GM12878 (cell line): ENCODE results near the gene MEGF11. TPM values are rescaled to one million over a fixed set of nuclear protein-coding genes. Genes with fewer than 3 reads are reported as not detected.

ENCODE experiments used
- ATAC-seq: fragments of 200-7000 bp; cut with Tn5 transposase; 3 replicates; pipeline ENCODE4 v1.9.1; 2020; ENCODE audit warnings: mild to moderate bottlenecking, moderate library complexity
- BruUV-seq: library from RNA; stranded (reverse); fragments of 400-500 nt; replicated peaks from 2 replicates; lab custom pipeline; 2021; lab: Mats Ljungman, UMichigan
- CTCF ChIA-PET: fragments of 300-600 bp; sonication (Branson Sonifier 250); formaldehyde crosslinking; extraction: SDS; loops from one replicate; lab custom pipeline; 2021; ENCODE audit warnings: inconsistent platforms; lab: Yijun Ruan, JAX
- POLR2A ChIA-PET: fragments of 350-600 bp; formaldehyde crosslinking; extraction: SDS; loops from one replicate; lab custom pipeline; 2021; ENCODE audit warnings: inconsistent platforms; lab: Charles Lee
- RAD21 ChIA-PET: fragments of 300-600 bp; sonication (Branson Sonifier 250); formaldehyde crosslinking; loops from one replicate; lab custom pipeline; 2023; ENCODE audit warnings: antibody characterized with exemption; ENCODE audit not compliant: unreplicated experiment; lab: Charles Lee
- SMC1A ChIA-PET: fragments of 300-600 bp; sonication (Branson Sonifier 250); formaldehyde crosslinking; loops from one replicate; lab custom pipeline; 2023; ENCODE audit not compliant: unreplicated experiment, uncharacterized antibody; lab: Charles Lee
- DNase-seq: peaks from one replicate; pipeline ENCODE4 v3.0.0-alpha.2; 2011; ENCODE audit warnings: low read depth, low spot score
- FAIRE-seq: peaks from 3 replicates; lab custom pipeline; 2011; peaks lifted over from hg19 to GRCh38; lab: Jason Lieb, UNC
- H2AFZ ChIP-seq: 2 replicates; pipeline ENCODE4 v1.6.0; 2011; ENCODE audit warnings: low read depth, low read length, control low read depth; ENCODE audit not compliant: control insufficient read depth
- H3K27ac ChIP-seq: 2 replicates; pipeline ENCODE4 v1.5.1; 2011; ENCODE audit warnings: control low read depth; ENCODE audit not compliant: control insufficient read depth, insufficient read depth
- H3K27me3 ChIP-seq, 2 experiments: replicated peaks in 1 of 2; 2 replicates each; pipeline versions ENCODE4 v1.6.0 to v1.6.1; 2011; ENCODE audit warnings: low read length in 1 of 2; ENCODE audit not compliant: control insufficient read depth in 2 of 2, insufficient read depth in 2 of 2
- H3K36me3 ChIP-seq, 2 experiments: 2 replicates each; pipeline ENCODE4 v1.5.1; 2011; ENCODE audit warnings: low read length in 1 of 2; ENCODE audit not compliant: control insufficient read depth in 2 of 2, insufficient read depth in 2 of 2
- H3K4me1 ChIP-seq: 2 replicates; pipeline ENCODE4 v1.6.1; 2011; ENCODE audit warnings: mild to moderate bottlenecking, low read length, moderate library complexity, mixed read lengths; ENCODE audit not compliant: control insufficient read depth, insufficient read depth
- H3K4me2 ChIP-seq: 2 replicates; pipeline ENCODE4 v1.6.0; 2011; ENCODE audit warnings: control low read depth; ENCODE audit not compliant: control insufficient read depth, insufficient read depth
- H3K4me3 ChIP-seq: fragments of 200-600 bp; sonication (generic); 2 replicates; pipeline ENCODE4 v1.5.1; 2016
- H3K79me2 ChIP-seq: 2 replicates; pipeline ENCODE4 v1.6.0; 2011; ENCODE audit warnings: low read length; ENCODE audit not compliant: control insufficient read depth, insufficient read depth
- H3K9ac ChIP-seq: 2 replicates; pipeline ENCODE4 v1.8.0; 2011; ENCODE audit warnings: low read length, control low read depth, mixed read lengths; ENCODE audit not compliant: control insufficient read depth, insufficient read depth
- H3K9me3 ChIP-seq: replicated peaks from 3 replicates; pipeline ENCODE4 v1.5.1; 2011; ENCODE audit warnings: mild to moderate bottlenecking, low read length; ENCODE audit not compliant: control insufficient read depth, insufficient read depth
- H4K20me1 ChIP-seq: 2 replicates; pipeline ENCODE4 v1.6.0; 2011; ENCODE audit not compliant: control insufficient read depth, insufficient read depth
- ASH2L ChIP-seq: fragments of 300-600, 200-600 bp; sonication (generic); IDR thresholded peaks from 2 replicates; pipeline ENCODE4 v1.6.1; 2017; ENCODE audit warnings: low read depth, mild to moderate bottlenecking, borderline replicate concordance
- BACH1 ChIP-seq: fragments of 450-650 bp; IDR thresholded peaks from 2 replicates; pipeline ENCODE4 v1.6.1; 2017; ENCODE audit warnings: mild to moderate bottlenecking, borderline replicate concordance
- BCLAF1 ChIP-seq: fragments of 450-650 bp; IDR thresholded peaks from 2 replicates; pipeline ENCODE4 v1.6.1; 2017; ENCODE audit warnings: antibody characterized with exemption, mild to moderate bottlenecking, moderate library complexity
- CEBPB ChIP-seq, 2 experiments: fragments of 150-350 bp in 1 of 2; IDR thresholded peaks; 2 replicates each; pipeline ENCODE4 v1.6.1; 2012 to 2014; ENCODE audit warnings: low read depth in 2 of 2, low read length in 2 of 2, borderline replicate concordance in 1 of 2, inconsistent platforms in 1 of 2
- FOXK2 ChIP-seq: fragments of 450-650 bp; IDR thresholded peaks from 2 replicates; pipeline ENCODE4 v1.6.1; 2017; ENCODE audit warnings: mild to moderate bottlenecking, moderate library complexity
- GATAD2B ChIP-seq: fragments of 450-650 bp; conservative IDR thresholded peaks from 2 replicates; pipeline ENCODE4 v1.6.1; 2017; ENCODE audit warnings: low read depth, mild to moderate bottlenecking, moderate library complexity
- HDGF ChIP-seq: fragments of 450-650 bp; IDR thresholded peaks from 2 replicates; pipeline ENCODE4 v1.6.1; 2016; ENCODE audit warnings: antibody characterized with exemption
- JUNB ChIP-seq: IDR thresholded peaks from 2 replicates; pipeline ENCODE4 v1.6.1; 2016; ENCODE audit warnings: antibody characterized with exemption, mild to moderate bottlenecking
- NFYB ChIP-seq: IDR thresholded peaks from 2 replicates; pipeline ENCODE4 v1.6.1; 2011; ENCODE audit warnings: low read depth, mild to moderate bottlenecking, low read length, improper control_type of control experiment, moderate library complexity; ENCODE audit not compliant: insufficient read depth
- POU2F2 ChIP-seq: IDR thresholded peaks from 3 replicates; pipeline ENCODE4 v1.6.1; 2011; ENCODE audit warnings: low read depth, mild to moderate bottlenecking, low read length, borderline replicate concordance
- RB1 ChIP-seq: fragments of 450-650 bp; formaldehyde crosslinking; IDR thresholded peaks from 2 replicates; pipeline ENCODE4 v1.6.1; 2017; ENCODE audit warnings: mild to moderate bottlenecking, borderline replicate concordance
- STAT1 ChIP-seq: fragments of 450-650 bp; conservative IDR thresholded peaks from 2 replicates; pipeline ENCODE4 v1.6.1; 2014; ENCODE audit warnings: antibody characterized with exemption, mild to moderate bottlenecking
- TCF12 ChIP-seq: IDR thresholded peaks from 2 replicates; pipeline ENCODE4 v1.6.1; 2011; ENCODE audit warnings: low read depth, mild to moderate bottlenecking, low read length
- WGBS: methylation state at CpG from one replicate; pipeline ENCODE4 v1.1.6; 2016; ENCODE audit warnings: low lambda C conversion rate; ENCODE audit not compliant: insufficient replicate concordance, insufficient coverage; ENCODE audit errors: missing lambda C conversion rate; 5-methylcytosine and 5-hydroxymethylcytosine counted together
- in situ Hi-C: fragments of 300-500 bp; cut with MboI; formaldehyde crosslinking; loops from 9 replicates; pipeline ENCODE4 v1.14.3; 2018; ENCODE audit warnings: mixed read lengths
- intact Hi-C: fragments of 100-400 bp; cut with micrococcal nuclease; formaldehyde crosslinking; loops from one replicate; pipeline ENCODE4 v1.14.2; 2022; ENCODE audit not compliant: unreplicated experiment
- polyA plus RNA-seq, 11 experiments: library from polyadenylated mRNA; depleted of rRNA in 4 of 11; unstranded in 6 of 11; stranded (reverse) in 5 of 11; fragments of >200 nt; fragmentation: Nextera tagmentation in 4 of 11; fragmentation: Illumina TruSeq in 1 of 11; extraction: Ambion mirVana in 4 of 11; extraction: Trizol in 1 of 11; gene quantifications; 1 replicate in 1 of 11; 2 replicates in 10 of 11; pipeline versions ENCODE4 v1.2.1 to v1.2.3, GENCODE V29; 2011 to 2016; ENCODE audit warnings: inconsistent platforms in 2 of 11, missing spikeins in 2 of 11, low read depth in 1 of 11
- total RNA-seq, 4 experiments: library from RNA; depleted of rRNA in 3 of 4; stranded (reverse); fragments of >200 nt in 3 of 4; fragmentation: Illumina TruSeq in 1 of 4; extraction: Trizol in 1 of 4; gene quantifications; 2 replicates each; pipeline versions ENCODE4 v1.2.1 to v1.2.3, GENCODE V29; 2013 to 2021
- TF ChIP-seq, protein P1 (sequence below): fragments of 450-650 bp; IDR thresholded peaks from 2 replicates; pipeline ENCODE4 v1.6.1; 2017; ENCODE audit warnings: mild to moderate bottlenecking, low read depth, inconsistent platforms; ENCODE audit not compliant: poor library complexity, severe bottlenecking
- TF ChIP-seq, protein P2 (sequence below): fragments of 450-650 bp; formaldehyde crosslinking; IDR thresholded peaks from 2 replicates; pipeline ENCODE4 v1.4.0; 2020; ENCODE audit warnings: mild to moderate bottlenecking, moderate library complexity

The MEGF11 gene
- total and polyA plus RNA-seq, 10 of the 15 experiments (the other 5 are each of a cell fraction or from before 2014, with no cell fraction given), result 0.03 to 1.7 (median 0.49) TPM

DNA sequence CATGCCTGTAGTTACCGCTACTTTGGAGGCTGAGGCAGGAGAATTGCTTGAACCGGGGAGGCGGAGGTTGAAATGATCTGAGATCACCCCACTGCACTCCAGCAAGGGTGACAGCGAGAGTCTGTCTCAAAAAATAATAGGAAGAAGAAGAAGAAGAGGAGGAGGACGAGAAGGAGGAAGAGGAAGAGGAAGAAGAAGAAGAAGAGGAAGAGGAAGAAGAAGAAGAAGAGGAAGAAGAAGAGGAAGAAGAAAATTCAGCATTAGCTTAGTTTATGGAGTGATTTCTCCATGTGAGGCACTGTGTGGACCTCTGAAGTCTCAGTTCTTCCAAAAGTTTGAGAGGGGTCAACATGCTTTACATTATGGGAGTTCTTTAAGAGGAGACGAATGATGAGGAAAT, 17.4 kb upstream of the MEGF11 start:
- RAD21 ChIA-PET, result interaction anchor here (0.6 kb wide), 1 partner anchor 66 kb away, joined by 3 read pairs; no protein-coding TSS in a partner anchor
- CTCF ChIA-PET, result interaction anchor here (0.7 to 1.6 kb wide), 4 partner anchors 11 to 39 kb away, joined by 3 to 6 read pairs (median 4); no protein-coding TSS in a partner anchor
- H3K27me3 ChIP-seq, result no peaks in the 10 kb centered on the region
- no peak overlapping the region for H3K27ac ChIP-seq
- H3K9me3 ChIP-seq, result no peaks in the 10 kb centered on the region
- H3K4me2 ChIP-seq, result no peak overlapping the region
- SMC1A ChIA-PET, result no interaction called here
- BruUV-seq, result no TSS peak
- in situ Hi-C loops, result no loop called here
- no peak overlapping the region for H3K9ac ChIP-seq
- ATAC-seq, result no peak
- TF ChIP-seq STAT1 (no peak), NFYB (no peak), GATAD2B (no peak), ASH2L (no peak), BCLAF1 (no peak), POU2F2 (no peak), TCF12 (no peak), BACH1 (no peak), CEBPB (IDR thresholded peaks at IDR 0.05; ENCODE audit: borderline replicate concordance in 1 of 2, low read depth in 2 of 2, low read length in 2 of 2) (no peak), JUNB (no peak), RB1 (no peak), FOXK2 (no peak), HDGF (no peak)
- TF ChIP-seq, protein P1, sequence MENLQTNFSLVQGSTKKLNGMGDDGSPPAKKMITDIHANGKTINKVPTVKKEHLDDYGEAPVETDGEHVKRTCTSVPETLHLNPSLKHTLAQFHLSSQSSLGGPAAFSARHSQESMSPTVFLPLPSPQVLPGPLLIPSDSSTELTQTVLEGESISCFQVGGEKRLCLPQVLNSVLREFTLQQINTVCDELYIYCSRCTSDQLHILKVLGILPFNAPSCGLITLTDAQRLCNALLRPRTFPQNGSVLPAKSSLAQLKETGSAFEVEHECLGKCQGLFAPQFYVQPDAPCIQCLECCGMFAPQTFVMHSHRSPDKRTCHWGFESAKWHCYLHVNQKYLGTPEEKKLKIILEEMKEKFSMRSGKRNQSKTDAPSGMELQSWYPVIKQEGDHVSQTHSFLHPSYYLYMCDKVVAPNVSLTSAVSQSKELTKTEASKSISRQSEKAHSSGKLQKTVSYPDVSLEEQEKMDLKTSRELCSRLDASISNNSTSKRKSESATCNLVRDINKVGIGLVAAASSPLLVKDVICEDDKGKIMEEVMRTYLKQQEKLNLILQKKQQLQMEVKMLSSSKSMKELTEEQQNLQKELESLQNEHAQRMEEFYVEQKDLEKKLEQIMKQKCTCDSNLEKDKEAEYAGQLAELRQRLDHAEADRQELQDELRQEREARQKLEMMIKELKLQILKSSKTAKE, result no peak
- TF ChIP-seq, protein P2, sequence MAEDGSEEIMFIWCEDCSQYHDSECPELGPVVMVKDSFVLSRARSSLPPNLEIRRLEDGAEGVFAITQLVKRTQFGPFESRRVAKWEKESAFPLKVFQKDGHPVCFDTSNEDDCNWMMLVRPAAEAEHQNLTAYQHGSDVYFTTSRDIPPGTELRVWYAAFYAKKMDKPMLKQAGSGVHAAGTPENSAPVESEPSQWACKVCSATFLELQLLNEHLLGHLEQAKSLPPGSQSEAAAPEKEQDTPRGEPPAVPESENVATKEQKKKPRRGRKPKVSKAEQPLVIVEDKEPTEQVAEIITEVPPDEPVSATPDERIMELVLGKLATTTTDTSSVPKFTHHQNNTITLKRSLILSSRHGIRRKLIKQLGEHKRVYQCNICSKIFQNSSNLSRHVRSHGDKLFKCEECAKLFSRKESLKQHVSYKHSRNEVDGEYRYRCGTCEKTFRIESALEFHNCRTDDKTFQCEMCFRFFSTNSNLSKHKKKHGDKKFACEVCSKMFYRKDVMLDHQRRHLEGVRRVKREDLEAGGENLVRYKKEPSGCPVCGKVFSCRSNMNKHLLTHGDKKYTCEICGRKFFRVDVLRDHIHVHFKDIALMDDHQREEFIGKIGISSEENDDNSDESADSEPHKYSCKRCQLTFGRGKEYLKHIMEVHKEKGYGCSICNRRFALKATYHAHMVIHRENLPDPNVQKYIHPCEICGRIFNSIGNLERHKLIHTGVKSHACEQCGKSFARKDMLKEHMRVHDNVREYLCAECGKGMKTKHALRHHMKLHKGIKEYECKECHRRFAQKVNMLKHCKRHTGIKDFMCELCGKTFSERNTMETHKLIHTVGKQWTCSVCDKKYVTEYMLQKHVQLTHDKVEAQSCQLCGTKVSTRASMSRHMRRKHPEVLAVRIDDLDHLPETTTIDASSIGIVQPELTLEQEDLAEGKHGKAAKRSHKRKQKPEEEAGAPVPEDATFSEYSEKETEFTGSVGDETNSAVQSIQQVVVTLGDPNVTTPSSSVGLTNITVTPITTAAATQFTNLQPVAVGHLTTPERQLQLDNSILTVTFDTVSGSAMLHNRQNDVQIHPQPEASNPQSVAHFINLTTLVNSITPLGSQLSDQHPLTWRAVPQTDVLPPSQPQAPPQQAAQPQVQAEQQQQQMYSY (CRISPR knock-in tag), result no peak
- POLR2A ChIA-PET, result no interaction called here
- H3K79me2 ChIP-seq, result no peaks in the 10 kb centered on the region
- H3K36me3 ChIP-seq, result no peaks in the 10 kb centered on the region
- FAIRE-seq, result no peak
- intact Hi-C loops, result no loop called here
- 46% methylated on average over 6 of the region's 6 CpGs for WGBS
- H3K4me3 ChIP-seq, result no peak overlapping the region
- H3K4me1 ChIP-seq, result no peaks in the 10 kb centered on the region
- H4K20me1 ChIP-seq, result no peaks in the 10 kb centered on the region
- DNase-seq, result no peak
- H2AFZ ChIP-seq, result no peak overlapping the region
